Osteoblast (primary cell): ENCODE results near the gene RHBDD3. TPM values are rescaled to one million over a fixed set of nuclear protein-coding genes. Genes with fewer than 3 reads are reported as not detected.

Experiments
- DNase-seq: peaks from one replicate; pipeline ENCODE4 v3.0.0; 2011; ENCODE audit warnings: low spot score, mixed read lengths; ENCODE audit not compliant: insufficient read length; ENCODE audit errors: missing footprints
- H2AFZ ChIP-seq: 2 replicates; pipeline ENCODE4 v1.6.0; 2011; ENCODE audit warnings: mild to moderate bottlenecking, low read length
- H3K27ac ChIP-seq: 2 replicates; pipeline ENCODE4 v1.5.1; 2011; ENCODE audit warnings: mild to moderate bottlenecking, low read depth, low read length, moderate library complexity
- H3K27me3 ChIP-seq: 2 replicates; pipeline ENCODE4 v1.6.0; 2012; ENCODE audit warnings: mild to moderate bottlenecking, control low read depth, inconsistent platforms, low read length, moderate library complexity; ENCODE audit not compliant: insufficient read depth
- H3K36me3 ChIP-seq: 2 replicates; pipeline ENCODE4 v1.5.1; 2011; ENCODE audit warnings: mild to moderate bottlenecking, low read length, control low read depth, moderate library complexity; ENCODE audit not compliant: insufficient read depth
- H3K4me1 ChIP-seq: 2 replicates; pipeline ENCODE4 v1.5.1; 2011; ENCODE audit warnings: mild to moderate bottlenecking, low read length, control low read depth, moderate library complexity; ENCODE audit not compliant: insufficient read depth
- H3K4me2 ChIP-seq: 2 replicates; pipeline ENCODE4 v1.6.0; 2011; ENCODE audit warnings: mild to moderate bottlenecking, low read length; ENCODE audit not compliant: insufficient read depth
- H3K4me3 ChIP-seq: fragments of 200-600 bp; sonication (generic); 3 replicates; pipeline ENCODE4 v1.5.1; 2012; ENCODE audit warnings: mild to moderate bottlenecking, low read length, inconsistent platforms; ENCODE audit not compliant: insufficient read depth
- H3K79me2 ChIP-seq: 2 replicates; pipeline ENCODE4 v1.6.0; 2012; ENCODE audit warnings: mild to moderate bottlenecking, low read length, control low read depth, inconsistent platforms; ENCODE audit not compliant: insufficient read depth
- H3K9me3 ChIP-seq: 2 replicates; pipeline ENCODE4 v1.5.1; 2011; ENCODE audit warnings: low read depth, low read length, control low read depth
- H4K20me1 ChIP-seq: 2 replicates; pipeline ENCODE4 v1.6.0; 2012; ENCODE audit warnings: mild to moderate bottlenecking, low read length, control low read depth; ENCODE audit not compliant: insufficient read depth
- total RNA-seq: library from RNA; depleted of rRNA; stranded (reverse); fragments of >200 nt; gene quantifications from 2 replicates; pipeline ENCODE4 v1.2.3, GENCODE V29; 2012
- TF ChIP-seq, protein P1 (sequence below): IDR thresholded peaks from 2 replicates; pipeline ENCODE4 v1.5.1; 2011; ENCODE audit warnings: mild to moderate bottlenecking, low read depth, low read length, moderate library complexity; ENCODE audit errors: extremely low read depth

The RHBDD3 gene
- total RNA-seq, 1 donor, result 25.0 TPM

DNA sequence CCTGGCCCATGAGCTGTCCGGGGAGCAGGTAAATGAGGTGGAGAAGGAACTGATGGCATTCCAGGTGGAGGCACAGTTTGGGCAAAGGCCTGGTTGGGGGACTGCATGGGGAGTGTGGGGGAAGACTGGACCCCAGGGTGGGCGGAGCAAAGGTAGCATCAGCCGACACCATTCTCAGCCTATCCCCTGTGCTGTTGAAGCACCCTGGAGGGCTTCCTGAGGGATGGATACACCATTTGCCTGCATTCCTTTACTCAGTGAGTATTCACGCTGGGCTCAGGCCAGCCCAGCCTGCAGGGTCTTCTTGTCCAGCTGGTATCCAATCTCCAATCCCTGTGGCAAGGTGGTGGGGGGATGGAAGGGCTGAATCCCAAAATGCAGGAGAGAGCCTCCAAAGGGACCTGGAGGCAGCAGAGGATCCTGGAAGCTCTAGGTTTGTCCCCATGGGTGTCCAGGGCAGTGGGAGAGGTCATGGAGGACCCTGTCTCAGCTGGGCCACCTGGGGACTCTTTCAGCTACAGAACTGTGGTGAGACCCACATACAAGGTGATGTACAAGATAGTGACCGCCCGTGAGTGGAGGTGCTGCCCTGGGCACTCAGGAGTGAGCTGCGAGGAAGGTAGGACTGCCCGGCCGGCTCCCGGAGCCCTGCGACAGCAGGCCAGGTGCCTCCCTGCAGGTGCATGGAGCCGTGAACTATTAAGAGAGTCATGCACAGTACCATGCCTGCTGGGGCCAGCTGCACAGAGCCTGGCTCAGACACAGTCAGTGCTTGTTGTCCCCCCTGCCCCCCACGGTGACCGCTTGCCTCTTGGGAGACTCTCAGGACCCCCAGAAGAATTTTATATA, 52.5 kb downstream of the RHBDD3 start:
- Histone ChIP-seq H3K4me2 (no peak overlapping the region), H3K27me3 (peaks cover 9% of the 10 kb centered on the region), H3K36me3 (no peaks in the 10 kb centered on the region), H3K79me2 (no peaks in the 10 kb centered on the region), H3K9me3 (no peaks in the 10 kb centered on the region), H4K20me1 (no peaks in the 10 kb centered on the region), H3K27ac (no peak overlapping the region), H3K4me1 (no peaks in the 10 kb centered on the region), H3K4me3 (no peak overlapping the region), H2AFZ (no peak overlapping the region)
- peak; percentile 52 for DNase-seq
- TF ChIP-seq, protein P1, sequence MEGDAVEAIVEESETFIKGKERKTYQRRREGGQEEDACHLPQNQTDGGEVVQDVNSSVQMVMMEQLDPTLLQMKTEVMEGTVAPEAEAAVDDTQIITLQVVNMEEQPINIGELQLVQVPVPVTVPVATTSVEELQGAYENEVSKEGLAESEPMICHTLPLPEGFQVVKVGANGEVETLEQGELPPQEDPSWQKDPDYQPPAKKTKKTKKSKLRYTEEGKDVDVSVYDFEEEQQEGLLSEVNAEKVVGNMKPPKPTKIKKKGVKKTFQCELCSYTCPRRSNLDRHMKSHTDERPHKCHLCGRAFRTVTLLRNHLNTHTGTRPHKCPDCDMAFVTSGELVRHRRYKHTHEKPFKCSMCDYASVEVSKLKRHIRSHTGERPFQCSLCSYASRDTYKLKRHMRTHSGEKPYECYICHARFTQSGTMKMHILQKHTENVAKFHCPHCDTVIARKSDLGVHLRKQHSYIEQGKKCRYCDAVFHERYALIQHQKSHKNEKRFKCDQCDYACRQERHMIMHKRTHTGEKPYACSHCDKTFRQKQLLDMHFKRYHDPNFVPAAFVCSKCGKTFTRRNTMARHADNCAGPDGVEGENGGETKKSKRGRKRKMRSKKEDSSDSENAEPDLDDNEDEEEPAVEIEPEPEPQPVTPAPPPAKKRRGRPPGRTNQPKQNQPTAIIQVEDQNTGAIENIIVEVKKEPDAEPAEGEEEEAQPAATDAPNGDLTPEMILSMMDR, result no peak

DNA sequence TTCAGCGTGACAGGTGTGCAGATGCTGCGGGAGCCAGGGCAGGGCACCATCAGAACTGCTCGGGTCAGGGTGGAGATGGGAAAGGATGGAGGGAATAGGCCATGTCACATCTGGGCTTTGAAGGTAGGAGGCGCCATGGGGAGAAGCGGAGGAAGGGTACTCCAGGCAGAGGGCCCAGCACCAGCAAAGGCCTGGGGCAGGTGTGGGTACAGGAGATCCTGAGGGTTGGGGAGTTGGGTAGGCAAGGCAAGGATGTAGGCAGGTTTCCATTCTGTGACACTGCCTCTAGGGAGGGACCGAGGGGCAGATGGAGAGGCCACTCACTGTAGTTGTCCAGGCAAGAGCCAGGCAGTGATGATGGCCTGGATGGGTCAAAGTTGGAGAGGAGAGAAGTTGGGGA, 53.5 kb downstream of the RHBDD3 start:
- H3K27me3 ChIP-seq, result peaks cover 9% of the 10 kb centered on the region
- H3K36me3 ChIP-seq, result no peaks in the 10 kb centered on the region
- H3K79me2 ChIP-seq, result no peaks in the 10 kb centered on the region
- H2AFZ ChIP-seq, result no peak overlapping the region
- no peak overlapping the region for H3K4me3 ChIP-seq
- DNase-seq, result peak; percentile 57
- TF ChIP-seq, protein P1, result no peak
- H3K27ac ChIP-seq, result no peak overlapping the region
- H4K20me1 ChIP-seq, result no peaks in the 10 kb centered on the region
- H3K9me3 ChIP-seq, result no peaks in the 10 kb centered on the region
- H3K4me1 ChIP-seq, result no peaks in the 10 kb centered on the region
- no peak overlapping the region for H3K4me2 ChIP-seq

DNA sequence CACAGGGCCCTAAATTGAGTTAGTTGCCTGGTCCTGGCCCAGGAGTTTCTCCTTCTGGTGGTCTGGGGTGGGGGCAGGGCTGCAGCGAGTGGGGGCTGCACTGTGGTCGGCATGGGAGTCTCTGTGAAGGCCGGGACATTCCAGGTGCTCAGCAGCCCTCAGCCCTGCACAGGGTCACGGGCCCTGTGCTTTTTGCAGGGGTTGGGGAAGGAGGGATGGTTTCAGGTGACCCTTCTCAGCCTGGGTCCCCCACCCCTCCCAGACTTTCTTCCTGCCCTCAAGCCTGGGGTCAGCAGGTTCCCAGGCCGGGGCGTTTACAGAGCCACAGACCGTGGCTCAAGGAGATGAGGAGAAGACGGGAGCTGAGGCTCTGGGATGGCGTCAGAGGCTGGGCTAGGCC, 54.3 kb downstream of the RHBDD3 start:
- Histone ChIP-seq H3K27ac (no peak overlapping the region), H3K9me3 (no peaks in the 10 kb centered on the region), H3K4me1 (no peaks in the 10 kb centered on the region), H2AFZ (no peak overlapping the region), H4K20me1 (no peaks in the 10 kb centered on the region), H3K4me2 (no peak overlapping the region), H3K79me2 (no peaks in the 10 kb centered on the region), H3K27me3 (peaks cover 11% of the 10 kb centered on the region), H3K36me3 (no peaks in the 10 kb centered on the region), H3K4me3 (no peak overlapping the region)
- DNase-seq, result peak; percentile 71
- TF ChIP-seq, protein P1, result no peak

DNA sequence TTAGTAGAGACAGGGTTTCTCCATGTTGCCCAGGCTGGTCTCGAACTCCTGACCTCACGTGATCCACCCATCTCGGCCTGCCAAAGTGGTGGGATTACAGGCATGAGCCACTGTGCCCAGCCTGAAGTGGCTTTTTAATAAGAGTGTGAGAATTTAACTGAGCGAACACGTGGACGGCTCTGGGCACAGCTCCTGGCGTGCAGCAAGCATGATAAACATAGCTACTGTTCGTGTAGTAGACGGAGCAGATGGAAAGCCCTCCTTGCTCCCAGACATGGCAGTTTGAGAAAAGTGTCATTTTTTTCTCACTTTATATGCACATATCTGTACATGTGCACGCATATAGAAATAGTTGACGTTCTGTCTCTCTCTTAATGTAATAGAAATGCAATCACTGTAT, 55.0 kb downstream of the RHBDD3 start:
- H3K36me3 ChIP-seq, result no peaks in the 10 kb centered on the region
- H3K4me3 ChIP-seq, result no peak overlapping the region
- H3K27ac ChIP-seq, result no peak overlapping the region
- H3K79me2 ChIP-seq, result no peaks in the 10 kb centered on the region
- TF ChIP-seq, protein P1, result no peak
- no peaks in the 10 kb centered on the region for H4K20me1 ChIP-seq
- no peak overlapping the region for H3K4me2 ChIP-seq
- H3K4me1 ChIP-seq, result no peaks in the 10 kb centered on the region
- no peak overlapping the region for H2AFZ ChIP-seq
- peak; percentile 29 for DNase-seq
- no peaks in the 10 kb centered on the region for H3K9me3 ChIP-seq
- peaks cover 10% of the 10 kb centered on the region for H3K27me3 ChIP-seq
